ENCODE data around the gene CENPX.
"Not testable (repeated sequence)": the region's sequence is repeated elsewhere in the genome, so short reads cannot be mapped to it uniquely, and the experiment has no call there.

The CENPX gene

GRCh38 chr17:82038796-82039409, 16.2 kb upstream of the CENPX start:
- FAIRE-seq: not testable (repeated sequence)

GRCh38 chr17:82037889-82038195, 15.2 kb upstream of the CENPX start:
- FAIRE-seq: no peak

DNA sequence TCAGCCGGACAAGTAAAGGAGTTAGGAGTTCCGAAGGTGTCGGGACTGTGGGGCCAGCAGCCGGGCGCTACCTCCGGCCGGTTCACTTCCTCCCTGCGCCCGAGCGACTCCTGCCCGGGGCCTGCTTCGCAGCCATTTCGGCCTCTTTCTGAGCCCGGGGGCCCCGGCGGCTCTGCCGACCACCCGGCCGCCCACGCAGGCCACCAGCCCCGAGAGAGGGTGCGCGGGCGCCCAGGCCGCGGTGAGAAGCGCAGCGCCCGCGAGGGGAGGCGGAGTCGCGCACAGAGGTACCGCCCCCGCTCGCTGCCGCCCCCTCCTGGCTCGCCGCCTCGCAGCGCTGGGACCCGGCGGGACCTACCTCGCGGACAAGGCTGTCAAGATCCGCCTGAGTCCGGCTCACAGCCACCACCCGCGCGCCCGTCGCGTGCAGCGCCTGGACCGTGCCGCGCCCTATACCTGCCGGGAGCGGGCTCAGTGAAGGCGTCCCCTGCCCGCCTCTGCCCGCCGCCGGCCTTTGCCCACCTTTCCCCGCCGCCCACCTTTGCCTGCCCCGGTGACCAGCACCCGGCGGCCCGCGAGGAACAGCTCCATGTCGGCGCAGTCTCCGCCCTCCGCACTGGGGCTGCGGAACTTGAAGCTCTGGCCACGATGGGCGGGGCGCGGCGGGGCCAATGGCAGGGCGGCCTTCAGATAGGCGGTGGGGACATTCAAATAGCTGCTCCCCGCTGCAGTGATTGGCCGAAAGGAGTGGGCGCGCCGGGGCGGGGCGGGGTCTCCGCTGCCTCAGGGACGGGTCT, 14.6 kb upstream of the CENPX start, which contains the start of gene DCXR:
TSS of gene DCXR (minus strand) at position 606 of the 797 bp plus-strand sequence. CDS start at position 591, 15 bp downstream.
- FAIRE-seq: peak; percentile 86

- FAIRE-seq: no peak
Observed at GRCh38 chr17:82036634-82037091, 14.0 kb upstream of the CENPX start.

DNA sequence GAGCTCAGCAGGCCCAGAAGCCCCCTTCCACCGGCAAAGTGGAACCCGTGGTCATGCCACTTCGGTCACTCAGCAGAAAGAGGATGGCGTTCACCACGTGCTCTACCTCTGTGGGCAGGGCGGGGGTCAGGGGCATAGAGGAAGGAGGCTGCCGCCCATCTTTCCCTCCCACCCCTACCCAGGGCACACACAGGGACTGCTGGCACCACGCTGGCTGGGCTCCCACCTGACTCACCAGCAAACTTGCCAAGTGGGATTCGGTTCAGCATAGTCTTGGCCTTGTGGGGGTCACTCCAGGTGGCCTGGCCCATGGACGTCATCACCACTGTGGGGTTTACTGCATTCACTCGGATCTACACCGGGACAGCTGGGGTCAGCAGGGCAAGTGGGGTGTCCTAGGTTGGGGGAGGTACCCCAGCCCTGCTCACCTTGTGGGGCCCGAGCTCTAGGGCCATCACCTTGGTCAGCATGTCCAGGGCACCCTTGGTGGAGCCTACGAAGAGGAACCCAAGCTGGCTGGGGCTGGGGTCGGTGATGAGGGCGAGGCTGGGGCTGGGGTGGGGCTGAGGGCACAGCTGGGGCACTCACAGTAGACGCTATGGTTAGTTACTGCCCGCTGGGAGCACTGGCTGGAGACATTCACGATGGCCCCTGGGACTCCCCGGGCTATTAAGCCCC, 13.4 kb upstream of the CENPX start:
- FAIRE-seq: no peak

GRCh38 chr17:82035488-82035887, 12.8 kb upstream of the CENPX start:
- no peak for FAIRE-seq

DNA sequence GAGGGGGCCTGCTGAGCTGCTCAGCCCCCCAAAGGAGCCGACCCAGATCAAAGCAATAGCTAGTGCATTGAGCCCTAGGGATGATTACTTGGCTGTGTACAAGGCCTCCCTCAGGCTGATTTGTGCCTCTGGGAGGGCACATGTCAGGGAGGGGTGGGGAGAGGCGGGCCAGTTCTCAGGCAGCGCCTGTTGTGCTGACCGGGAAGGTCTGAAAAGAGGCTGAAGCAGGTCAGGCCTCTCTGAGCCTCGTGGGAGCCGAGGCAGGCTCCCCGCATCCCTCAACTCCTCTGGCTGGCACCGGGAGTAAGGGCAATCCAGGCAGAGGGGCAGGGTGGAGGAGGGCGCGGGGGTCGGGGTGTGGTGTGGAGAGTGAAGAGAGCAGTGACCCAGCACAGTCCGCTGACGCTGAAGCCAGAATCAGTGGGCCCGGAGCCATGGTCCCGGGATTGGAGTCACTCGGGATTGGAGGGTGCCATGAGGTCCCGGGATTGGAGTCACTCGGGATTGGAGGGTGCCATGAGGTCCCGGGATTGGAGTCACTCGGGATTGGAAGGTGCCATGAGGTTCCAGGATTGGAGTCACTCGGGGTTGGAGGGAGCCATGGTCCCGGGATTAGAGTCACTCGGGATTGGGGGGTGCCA, 11.8 kb upstream of the CENPX start:
- FAIRE-seq: no peak

DNA sequence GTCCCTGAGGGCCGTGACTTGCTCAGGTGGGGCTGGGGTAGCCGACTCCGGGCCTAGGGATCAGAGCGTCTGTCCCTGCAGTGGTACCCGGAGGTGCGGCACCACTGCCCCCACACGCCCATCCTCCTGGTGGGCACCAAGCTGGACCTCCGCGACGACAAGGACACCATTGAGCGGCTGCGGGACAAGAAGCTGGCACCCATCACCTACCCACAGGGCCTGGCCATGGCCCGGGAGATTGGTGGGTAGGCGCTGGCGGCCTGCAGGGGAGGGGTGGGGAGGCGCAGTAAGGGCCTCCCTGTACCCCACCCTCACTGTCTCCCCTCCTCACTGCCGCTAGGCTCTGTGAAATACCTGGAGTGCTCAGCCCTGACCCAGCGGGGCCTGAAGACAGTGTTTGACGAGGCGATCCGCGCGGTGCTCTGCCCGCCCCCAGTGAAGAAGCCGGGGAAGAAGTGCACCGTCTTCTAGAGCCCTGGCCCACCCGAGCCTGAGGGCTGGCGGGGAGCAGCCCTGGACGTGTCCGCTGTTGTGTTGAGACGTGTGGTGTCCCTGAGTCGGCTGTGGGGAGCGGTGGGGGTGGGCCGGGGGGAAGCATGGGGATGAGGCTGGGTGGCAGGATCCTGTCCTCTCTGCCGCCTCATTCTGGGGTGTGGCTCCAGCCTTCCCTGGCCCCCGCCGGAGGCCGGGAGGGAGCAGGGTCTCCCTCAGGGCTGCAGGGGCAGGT, 10.8 kb upstream of the CENPX start:
- no peak for FAIRE-seq

GRCh38 chr17:82031885-82032627, 9.4 kb upstream of the CENPX start:
- FAIRE-seq: no peak

DNA sequence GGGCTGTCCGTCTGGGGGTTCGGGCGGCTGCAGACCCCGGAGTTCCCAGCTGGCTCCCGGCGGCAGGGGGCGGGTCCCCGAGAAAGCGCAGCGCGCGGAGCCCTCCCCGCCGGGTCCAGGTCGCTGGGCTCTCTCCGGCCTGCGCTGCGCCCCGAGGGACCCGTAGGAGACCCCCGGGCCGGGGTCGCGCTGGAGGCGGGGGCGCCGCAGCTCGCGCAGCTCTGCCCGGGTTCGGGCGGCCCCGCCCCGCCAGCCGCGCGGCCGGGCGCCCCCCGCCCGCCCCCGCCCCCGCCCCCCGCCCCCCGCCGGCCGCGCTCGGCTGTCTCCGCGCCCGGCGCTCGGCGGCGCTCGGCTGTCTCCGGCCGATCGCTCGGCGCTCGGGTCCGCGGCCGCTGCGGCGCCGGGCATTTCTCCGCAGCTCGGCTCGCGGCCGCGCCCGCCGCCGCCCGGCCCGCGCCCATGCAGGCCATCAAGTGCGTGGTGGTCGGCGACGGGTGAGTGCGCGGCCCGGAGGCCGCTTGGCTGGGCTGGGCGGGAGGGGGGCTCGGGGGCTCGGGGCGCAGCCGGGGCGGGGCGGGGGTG, 8.7 kb upstream of the CENPX start, which contains the start of gene RAC3:
TSS of gene RAC3 (plus strand) at position 376 of the 582 bp plus-strand sequence. CDS start at position 460, 84 bp downstream.
- FAIRE-seq: no peak

- no peak for FAIRE-seq
Observed at GRCh38 chr17:82030470-82031302, 8.0 kb upstream of the CENPX start.

GRCh38 chr17:82029990-82030469, 7.4 kb upstream of the CENPX start:
- FAIRE-seq: no peak

DNA sequence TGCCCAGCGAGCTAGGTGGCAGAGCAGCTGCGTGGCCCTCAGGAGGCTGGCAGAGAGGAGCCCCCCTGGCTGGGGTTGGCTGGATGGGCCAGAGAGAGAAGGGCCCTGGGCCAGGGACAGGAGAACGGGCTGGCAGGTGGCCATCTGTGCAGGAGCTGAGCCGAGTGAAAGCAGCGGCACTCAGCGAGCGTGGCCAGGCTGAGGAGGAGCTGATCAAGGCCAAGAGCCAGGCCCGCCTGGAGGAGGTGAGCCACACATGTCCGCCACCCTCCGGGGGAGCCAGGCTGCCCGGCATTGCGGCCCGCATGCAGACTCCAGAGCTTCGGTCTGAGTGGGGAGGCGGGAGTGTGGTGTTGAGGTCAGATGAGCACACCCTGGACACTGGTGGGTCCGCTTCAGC, 6.7 kb upstream of the CENPX start:
- FAIRE-seq: no peak

DNA sequence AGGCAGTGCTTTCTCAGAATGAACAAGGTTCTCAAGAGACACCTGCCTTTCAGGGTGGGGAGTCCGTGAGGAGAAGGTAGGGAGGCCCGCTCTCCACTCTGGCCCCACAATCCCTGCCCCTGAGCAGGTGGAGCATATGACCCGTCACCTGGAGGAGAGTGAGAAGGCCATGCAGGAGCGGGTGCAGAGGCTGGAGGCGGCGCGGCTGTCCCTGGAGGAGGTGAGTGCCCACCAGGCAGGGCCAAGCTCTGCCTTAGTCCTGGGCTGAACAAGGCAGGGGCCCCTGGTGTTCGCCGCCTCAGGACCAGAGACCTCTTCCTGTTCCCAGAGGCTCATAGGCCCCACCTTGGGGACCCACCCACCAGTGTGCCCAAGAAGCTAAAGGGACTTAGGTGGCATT, 6.3 kb upstream of the CENPX start:
- no peak for FAIRE-seq

- FAIRE-seq: no peak
Observed at GRCh38 chr17:82028246-82028645, 5.6 kb upstream of the CENPX start.

GRCh38 chr17:82025401-82026107, 2.9 kb upstream of the CENPX start:
- FAIRE-seq: no peak

DNA sequence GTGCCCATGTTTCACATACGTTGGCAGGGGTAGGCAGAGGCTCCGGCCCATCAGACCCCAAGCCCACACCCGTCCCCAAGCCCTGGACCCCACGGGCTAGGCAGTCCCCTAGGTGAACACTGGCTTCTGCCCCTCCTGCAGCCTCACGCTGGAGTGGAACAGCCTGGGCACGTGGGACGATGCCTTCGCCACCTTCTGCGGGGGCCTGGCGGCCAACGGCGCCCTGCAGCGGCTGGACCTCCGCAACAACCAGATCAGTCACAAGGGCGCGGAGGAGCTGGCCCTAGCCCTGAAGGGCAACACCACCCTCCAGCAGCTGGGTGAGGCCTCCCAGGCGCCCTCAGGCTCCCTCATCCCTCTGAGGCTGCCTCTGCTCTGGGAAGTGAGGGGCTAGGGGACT, 2.2 kb upstream of the CENPX start:
- FAIRE-seq: no peak

DNA sequence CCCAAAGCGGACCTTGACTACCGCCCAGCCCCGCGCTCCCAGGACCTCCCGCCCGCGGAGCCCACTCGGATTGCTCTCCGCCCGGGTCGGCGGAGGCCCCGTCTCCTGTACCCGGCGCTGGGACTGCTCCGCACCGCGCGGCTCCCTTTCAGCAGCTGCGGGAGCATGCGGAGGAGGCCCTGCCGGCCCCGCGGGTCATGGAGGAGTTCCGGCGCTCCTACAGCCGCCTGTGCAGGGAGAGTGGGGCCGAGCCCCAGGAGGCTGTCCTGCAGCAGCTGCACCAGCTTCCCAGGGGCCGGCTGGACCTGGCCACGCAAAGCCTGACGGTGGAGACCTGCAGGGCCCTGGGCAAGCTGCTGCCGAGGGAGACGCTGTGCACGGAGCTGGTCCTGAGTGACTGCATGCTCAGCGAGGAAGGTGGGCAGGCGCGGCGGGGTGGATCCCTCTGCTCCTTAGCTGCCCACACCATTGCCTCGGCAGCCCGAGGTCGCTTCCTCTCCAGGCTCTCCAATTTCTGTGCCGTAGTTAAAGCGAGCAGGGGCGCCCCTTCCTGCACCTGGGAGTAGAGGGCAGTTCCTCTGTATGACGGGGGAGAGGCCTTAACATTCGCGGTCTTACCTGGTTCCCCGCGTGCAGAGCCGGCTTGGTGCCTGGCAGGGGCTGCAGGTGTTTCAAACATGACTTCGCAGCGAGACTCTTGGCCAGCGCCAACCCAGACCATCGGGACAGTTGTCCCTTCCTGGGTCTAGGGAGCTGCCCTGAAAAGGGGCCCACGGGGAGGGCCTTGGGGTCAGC, 966 bp upstream of the CENPX start:
- no peak for FAIRE-seq

- FAIRE-seq: peak; percentile 98
Observed at GRCh38 chr17:82022981-82023446, 336 bp upstream of the CENPX start, which contains the start of gene LRRC45. TSS of gene LRRC45 (plus strand) at chr17:82023305. CDS start at chr17:82023644, 339 bp downstream.

Data from endometrium (tissue), 2 donors.